ENCODE results near the gene ASTL.

Gene ASTL

DNA sequence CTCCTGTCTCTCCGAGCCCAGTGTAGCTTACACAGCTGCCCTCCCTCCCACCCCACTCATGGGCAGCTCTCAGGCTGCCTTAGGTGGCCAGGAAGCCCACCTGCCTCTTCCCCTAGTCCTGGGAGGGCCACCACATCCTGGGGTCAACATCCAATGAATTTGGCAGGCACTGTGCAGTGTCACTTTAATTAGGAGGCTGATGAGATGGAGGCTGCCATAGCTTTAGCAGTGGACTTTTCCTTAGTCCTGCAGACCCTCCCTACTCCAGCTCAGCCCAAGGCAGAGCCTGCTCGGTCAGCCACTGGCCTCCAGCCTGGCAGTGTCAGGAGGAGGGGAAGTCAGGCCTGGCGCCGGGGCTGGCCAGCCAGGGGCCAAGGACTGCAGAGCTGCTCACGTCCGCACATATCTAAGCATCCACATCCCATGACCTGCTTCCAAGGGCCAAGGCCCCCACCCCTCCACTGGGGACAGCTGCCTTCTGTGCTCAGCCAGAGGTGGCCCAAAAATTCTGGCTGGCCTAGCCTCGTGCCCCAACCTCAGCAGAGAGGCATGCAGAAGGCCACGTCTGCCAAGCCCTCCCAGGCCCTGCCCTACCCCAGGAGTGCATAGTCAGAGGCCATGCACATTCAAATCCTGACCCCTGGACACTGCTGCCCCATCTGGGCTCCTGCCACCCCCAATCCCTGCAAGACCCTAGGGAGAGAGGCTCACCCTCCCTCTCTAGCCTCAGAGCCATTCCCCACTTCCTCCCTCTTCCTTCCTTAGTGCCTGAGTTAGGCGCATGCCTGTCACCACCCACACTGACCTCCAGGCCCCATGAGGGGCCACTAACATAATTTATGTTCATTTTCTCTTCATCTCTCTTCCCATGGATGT is 55.0 kb downstream of the ASTL start:
- H3K9me3 ChIP-seq (ENCODE audit: control extremely low read depth in 1 of 5, control insufficient read depth in 4 of 5, insufficient read depth in 2 of 5, low read depth in 1 of 5, low read length in 4 of 5) = no peaks in the 10 kb centered on the region
- CTCF ChIA-PET = no interaction called here
- no peaks in the 10 kb centered on the region for H3K4me1 ChIP-seq (ENCODE audit: control extremely low read depth in 1 of 4, control insufficient read depth in 4 of 4, insufficient read depth in 4 of 4, low read length in 3 of 4)
- DNase-seq = no peak
- no peaks in the 10 kb centered on the region for H3K27me3 ChIP-seq (replicated peaks in 2 of 5; ENCODE audit: control insufficient read depth in 4 of 5, insufficient read depth in 5 of 5, low read length in 4 of 5)
- WGBS (ENCODE audit: insufficient coverage) = 80% methylated on average over 6 of the region's 9 CpGs
- no peak overlapping the region for H3K27ac ChIP-seq (ENCODE audit: insufficient read depth in 1 of 2, low read depth in 1 of 2, low read length in 2 of 2, poor library complexity in 1 of 2, severe bottlenecking in 2 of 2)
- POLR2A ChIA-PET = no interaction called here
- H3K4me3 ChIP-seq (ENCODE audit: control insufficient read depth in 1 of 7, extremely low read depth in 1 of 7, insufficient read depth in 4 of 7, low read depth in 2 of 7, low read length in 6 of 7) = no peak overlapping the region
- H3K36me3 ChIP-seq (ENCODE audit: control insufficient read depth in 4 of 4, insufficient read depth in 4 of 4, low read length in 3 of 4) = no peaks in the 10 kb centered on the region

DNA sequence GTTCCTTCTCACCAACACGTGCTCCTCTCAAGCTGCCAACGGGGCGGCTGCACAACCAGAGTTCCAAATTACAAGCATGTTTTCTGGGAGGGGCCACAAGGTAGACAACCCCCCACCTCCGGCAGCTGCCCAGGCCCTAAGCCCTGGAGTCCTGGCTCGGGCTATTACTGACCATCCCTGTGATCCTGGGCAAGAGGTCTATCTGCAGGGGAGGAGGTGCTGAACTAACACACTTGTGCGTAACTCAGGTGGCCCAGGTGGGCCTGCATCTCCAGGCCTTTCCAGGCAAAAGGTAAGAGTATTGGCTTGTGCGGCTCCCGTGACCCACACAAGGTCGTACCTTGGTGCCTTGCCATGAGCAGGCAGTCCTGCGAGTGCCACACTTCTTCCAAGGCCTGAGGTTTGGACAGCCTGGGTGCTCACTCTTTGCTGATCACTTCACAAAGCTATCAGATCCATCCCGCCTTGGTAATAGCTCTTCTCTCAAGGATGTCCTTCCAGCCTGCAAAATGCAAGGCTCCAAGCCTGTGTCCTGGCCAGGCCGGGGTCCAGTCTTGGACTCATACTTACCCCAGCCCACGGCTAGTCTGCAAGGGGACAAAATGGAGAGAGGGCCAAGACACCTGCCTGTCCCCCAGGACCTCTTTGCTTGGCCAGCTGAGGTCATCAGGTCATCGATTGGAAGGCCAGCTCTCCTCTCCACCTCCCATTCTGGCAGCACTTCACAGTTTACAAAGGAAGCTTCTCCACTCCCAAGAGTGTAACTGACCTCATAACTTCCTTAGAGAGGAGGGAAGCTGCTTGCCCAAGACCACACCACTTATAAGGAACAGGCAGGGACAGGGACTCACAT is 55.9 kb downstream of the ASTL start:
- Histone ChIP-seq H3K4me3 (ENCODE audit: control insufficient read depth in 1 of 7, extremely low read depth in 1 of 7, insufficient read depth in 4 of 7, low read depth in 2 of 7, low read length in 6 of 7) (no peak overlapping the region), H3K27me3 (replicated peaks in 2 of 5; ENCODE audit: control insufficient read depth in 4 of 5, insufficient read depth in 5 of 5, low read length in 4 of 5) (no peaks in the 10 kb centered on the region), H3K4me1 (ENCODE audit: control extremely low read depth in 1 of 4, control insufficient read depth in 4 of 4, insufficient read depth in 4 of 4, low read length in 3 of 4) (no peaks in the 10 kb centered on the region), H3K9me3 (ENCODE audit: control extremely low read depth in 1 of 5, control insufficient read depth in 4 of 5, insufficient read depth in 2 of 5, low read depth in 1 of 5, low read length in 4 of 5) (no peaks in the 10 kb centered on the region), H3K27ac (ENCODE audit: insufficient read depth in 1 of 2, low read depth in 1 of 2, low read length in 2 of 2, poor library complexity in 1 of 2, severe bottlenecking in 2 of 2) (no peak overlapping the region), H3K36me3 (ENCODE audit: control insufficient read depth in 4 of 4, insufficient read depth in 4 of 4, low read length in 3 of 4) (no peaks in the 10 kb centered on the region)
- no peak for DNase-seq
- 97% methylated on average over 13 of the region's 14 CpGs for WGBS (ENCODE audit: insufficient coverage)
- ChIA-PET POLR2A (no interaction called here), CTCF (no interaction called here)

DNA sequence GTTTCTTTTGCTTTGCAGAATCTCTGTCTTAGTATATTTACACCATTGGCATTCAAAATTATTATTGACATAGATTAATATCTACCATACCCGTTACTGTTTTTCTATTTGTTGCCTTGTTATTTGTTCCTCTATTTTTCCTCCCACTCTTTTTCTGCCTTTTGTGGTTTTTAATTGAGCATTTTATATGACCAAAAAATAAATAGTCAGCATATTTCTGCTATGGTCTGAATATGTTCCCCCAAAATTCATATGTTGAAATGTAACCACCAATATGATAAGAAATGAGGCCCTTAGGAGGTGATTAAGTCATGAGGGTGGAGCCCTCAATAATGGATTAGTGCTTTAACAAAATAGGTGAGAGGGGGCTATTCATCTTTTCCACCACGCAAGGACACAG is 57.3 kb downstream of the ASTL start:
- no peak overlapping the region for H3K4me3 ChIP-seq (ENCODE audit: control insufficient read depth in 1 of 7, extremely low read depth in 1 of 7, insufficient read depth in 4 of 7, low read depth in 2 of 7, low read length in 6 of 7)
- H3K27ac ChIP-seq (ENCODE audit: insufficient read depth in 1 of 2, low read depth in 1 of 2, low read length in 2 of 2, poor library complexity in 1 of 2, severe bottlenecking in 2 of 2) = no peak overlapping the region
- POLR2A ChIA-PET = no interaction called here
- CTCF ChIA-PET = no interaction called here
- H3K4me1 ChIP-seq (ENCODE audit: control extremely low read depth in 1 of 4, control insufficient read depth in 4 of 4, insufficient read depth in 4 of 4, low read length in 3 of 4) = no peaks in the 10 kb centered on the region
- H3K9me3 ChIP-seq (ENCODE audit: control extremely low read depth in 1 of 5, control insufficient read depth in 4 of 5, insufficient read depth in 2 of 5, low read depth in 1 of 5, low read length in 4 of 5) = peaks cover 0 to 5% (median 4%) of the 10 kb centered on the region in 5 experiments
- no peaks in the 10 kb centered on the region for H3K36me3 ChIP-seq (ENCODE audit: control insufficient read depth in 4 of 4, insufficient read depth in 4 of 4, low read length in 3 of 4)
- WGBS (ENCODE audit: insufficient coverage) = no CpG with 5 or more reads among the region's 2 CpGs
- no peaks in the 10 kb centered on the region for H3K27me3 ChIP-seq (replicated peaks in 2 of 5; ENCODE audit: control insufficient read depth in 4 of 5, insufficient read depth in 5 of 5, low read length in 4 of 5)
- DNase-seq = no peak

DNA sequence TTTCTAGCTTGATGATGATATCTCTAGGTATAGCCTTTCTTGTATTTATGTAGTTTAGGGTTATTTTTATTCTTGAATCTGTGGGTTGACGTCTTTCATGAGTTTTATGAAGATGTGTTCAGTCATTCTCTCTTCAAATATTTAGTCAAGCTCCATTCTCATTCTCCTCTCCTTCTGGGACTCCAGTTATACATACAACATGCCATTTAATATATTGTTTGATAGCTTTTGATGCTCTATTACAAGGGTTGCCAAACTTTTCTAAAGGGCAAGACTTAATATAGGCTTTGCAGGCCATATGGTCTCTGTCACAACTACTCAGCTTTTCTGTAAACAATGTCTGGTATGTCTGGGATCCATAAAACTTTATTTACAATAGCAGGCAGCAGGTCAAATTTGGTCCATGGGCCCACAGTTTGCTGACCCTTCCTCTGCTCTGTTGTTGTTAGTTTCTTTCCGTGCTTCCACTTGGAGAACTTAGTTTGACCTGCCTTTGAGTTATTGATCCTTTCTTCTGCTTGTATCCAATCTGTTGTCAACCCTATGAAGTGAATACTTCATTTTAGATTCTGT is 63.0 kb downstream of the ASTL start:
- Histone ChIP-seq H3K27ac (ENCODE audit: insufficient read depth in 1 of 2, low read depth in 1 of 2, low read length in 2 of 2, poor library complexity in 1 of 2, severe bottlenecking in 2 of 2) (no peak overlapping the region), H3K36me3 (ENCODE audit: control insufficient read depth in 4 of 4, insufficient read depth in 4 of 4, low read length in 3 of 4) (no peaks in the 10 kb centered on the region), H3K4me1 (ENCODE audit: control extremely low read depth in 1 of 4, control insufficient read depth in 4 of 4, insufficient read depth in 4 of 4, low read length in 3 of 4) (no peaks in the 10 kb centered on the region), H3K4me3 (ENCODE audit: control insufficient read depth in 1 of 7, extremely low read depth in 1 of 7, insufficient read depth in 4 of 7, low read depth in 2 of 7, low read length in 6 of 7) (no peak overlapping the region), H3K27me3 (replicated peaks in 2 of 5; ENCODE audit: control insufficient read depth in 4 of 5, insufficient read depth in 5 of 5, low read length in 4 of 5) (peaks cover 0 to 3% (median 0%) of the 10 kb centered on the region in 5 experiments), H3K9me3 (ENCODE audit: control extremely low read depth in 1 of 5, control insufficient read depth in 4 of 5, insufficient read depth in 2 of 5, low read depth in 1 of 5, low read length in 4 of 5) (peaks cover 0 to 15% (median 5%) of the 10 kb centered on the region in 5 experiments)
- 91% methylated on average over 1 of the region's 2 CpGs for WGBS (ENCODE audit: insufficient coverage)
- ChIA-PET CTCF (interaction anchor here (0.9 to 2.3 kb wide), 3 partner anchors 12 to 99 kb away, joined by 3 to 6 read pairs (median 3); partner anchors contain the start of gene ADRA2B), POLR2A (no interaction called here)
- DNase-seq = no peak

DNA sequence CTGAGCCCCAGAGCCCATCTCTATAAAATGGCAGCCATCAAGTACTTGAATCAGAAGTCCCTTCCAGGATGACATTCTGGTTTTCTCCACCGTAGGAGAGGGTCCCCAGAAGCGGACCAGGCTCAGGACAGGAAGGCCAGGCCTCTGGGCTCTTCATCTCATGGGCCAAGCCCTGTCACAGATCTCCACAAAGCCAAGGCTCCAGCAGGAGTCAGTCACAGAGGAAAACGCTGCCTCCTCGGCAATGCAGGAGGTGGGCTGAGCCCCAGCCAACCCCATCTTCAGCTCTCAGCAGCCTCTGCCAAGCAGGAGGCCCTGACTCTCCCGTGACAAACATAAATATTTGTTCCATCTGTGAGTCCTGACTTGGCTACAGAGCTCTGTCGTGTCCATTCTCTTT is 64.1 kb downstream of the ASTL start:
- Histone ChIP-seq H3K27ac (ENCODE audit: insufficient read depth in 1 of 2, low read depth in 1 of 2, low read length in 2 of 2, poor library complexity in 1 of 2, severe bottlenecking in 2 of 2) (no peak overlapping the region), H3K36me3 (ENCODE audit: control insufficient read depth in 4 of 4, insufficient read depth in 4 of 4, low read length in 3 of 4) (no peaks in the 10 kb centered on the region), H3K27me3 (replicated peaks in 2 of 5; ENCODE audit: control insufficient read depth in 4 of 5, insufficient read depth in 5 of 5, low read length in 4 of 5) (peaks cover 0 to 3% (median 0%) of the 10 kb centered on the region in 5 experiments), H3K4me3 (ENCODE audit: control insufficient read depth in 1 of 7, extremely low read depth in 1 of 7, insufficient read depth in 4 of 7, low read depth in 2 of 7, low read length in 6 of 7) (no peak overlapping the region), H3K4me1 (ENCODE audit: control extremely low read depth in 1 of 4, control insufficient read depth in 4 of 4, insufficient read depth in 4 of 4, low read length in 3 of 4) (no peaks in the 10 kb centered on the region), H3K9me3 (ENCODE audit: control extremely low read depth in 1 of 5, control insufficient read depth in 4 of 5, insufficient read depth in 2 of 5, low read depth in 1 of 5, low read length in 4 of 5) (peaks cover 0 to 15% (median 5%) of the 10 kb centered on the region in 5 experiments)
- no peak for DNase-seq
- ChIA-PET CTCF (interaction anchor here (0.8 to 2.3 kb wide), 4 partner anchors 13 to 101 kb away, joined by 3 to 6 read pairs (median 4); partner anchors contain the start of gene ADRA2B), POLR2A (no interaction called here)
- WGBS (ENCODE audit: insufficient coverage) = 87% methylated on average over 5 of the region's 6 CpGs

DNA sequence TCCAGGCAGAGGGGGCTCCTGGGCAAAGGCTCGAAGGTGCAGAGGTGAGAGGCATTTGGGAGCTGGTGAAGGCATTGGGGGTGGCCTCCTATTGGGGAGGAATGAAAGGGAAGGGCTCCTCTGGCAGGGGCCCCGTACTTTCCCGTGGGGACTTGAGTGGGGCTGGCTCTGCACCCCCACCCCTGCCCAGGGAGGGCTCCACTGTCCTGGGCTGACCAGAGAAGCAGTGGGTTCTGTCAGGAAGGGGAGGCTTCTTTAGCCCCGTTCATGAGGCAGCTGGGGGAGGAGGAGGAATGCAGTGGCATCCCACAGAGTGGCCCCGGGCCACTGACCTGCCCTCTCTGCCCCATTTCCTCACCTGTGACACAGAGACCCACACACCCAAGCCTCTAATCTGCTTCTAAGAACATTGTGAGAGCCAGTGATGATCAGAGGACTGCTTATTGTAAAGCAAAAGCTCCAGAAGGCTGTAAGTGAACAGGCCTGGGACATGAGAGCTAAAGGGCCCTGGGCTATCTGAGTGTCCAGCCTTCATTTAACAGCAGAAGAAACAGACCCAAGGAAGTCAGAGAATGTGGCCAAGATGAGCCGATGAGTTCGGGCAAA is 65.0 kb downstream of the ASTL start:
- peaks cover 0 to 3% (median 0%) of the 10 kb centered on the region in 5 experiments for H3K27me3 ChIP-seq (replicated peaks in 2 of 5; ENCODE audit: control insufficient read depth in 4 of 5, insufficient read depth in 5 of 5, low read length in 4 of 5)
- H3K9me3 ChIP-seq (ENCODE audit: control extremely low read depth in 1 of 5, control insufficient read depth in 4 of 5, insufficient read depth in 2 of 5, low read depth in 1 of 5, low read length in 4 of 5) = peaks cover 0 to 15% (median 5%) of the 10 kb centered on the region in 5 experiments
- POLR2A ChIA-PET = no interaction called here
- no peak for DNase-seq
- no peaks in the 10 kb centered on the region for H3K36me3 ChIP-seq (ENCODE audit: control insufficient read depth in 4 of 4, insufficient read depth in 4 of 4, low read length in 3 of 4)
- no peak overlapping the region for H3K27ac ChIP-seq (ENCODE audit: insufficient read depth in 1 of 2, low read depth in 1 of 2, low read length in 2 of 2, poor library complexity in 1 of 2, severe bottlenecking in 2 of 2)
- 83% methylated on average over 3 of the region's 7 CpGs for WGBS (ENCODE audit: insufficient coverage)
- CTCF ChIA-PET = interaction anchor here (1.3 to 2.3 kb wide), 2 partner anchors 30 to 101 kb away, joined by 3 to 6 read pairs; no protein-coding TSS in a partner anchor
- H3K4me1 ChIP-seq (ENCODE audit: control extremely low read depth in 1 of 4, control insufficient read depth in 4 of 4, insufficient read depth in 4 of 4, low read length in 3 of 4) = no peaks in the 10 kb centered on the region
- H3K4me3 ChIP-seq (ENCODE audit: control insufficient read depth in 1 of 7, extremely low read depth in 1 of 7, insufficient read depth in 4 of 7, low read depth in 2 of 7, low read length in 6 of 7) = no peak overlapping the region
